T47D (cell line): ENCODE measurements around the gene SYPL1.

Source experiments
- DNase-seq, 2 experiments: peaks; one replicate each; pipeline versions ENCODE4 v3.0.0 to v3.0.0-alpha.2; 2011 to 2012; ENCODE audit warnings: low read depth in 1 of 2, low spot score in 1 of 2
- JUND ChIP-seq: IDR thresholded peaks from 2 replicates; pipeline ENCODE4 v1.6.1; 2012; ENCODE audit warnings: low read depth
- in situ Hi-C: cut with HindIII; loops from 2 replicates; pipeline ENCODE4 v1.10.0; 2016; ENCODE audit warnings: low sequenced_read_pairs, low pct_unique_long_range_greater_than_20kb

SYPL1 gene

DNA sequence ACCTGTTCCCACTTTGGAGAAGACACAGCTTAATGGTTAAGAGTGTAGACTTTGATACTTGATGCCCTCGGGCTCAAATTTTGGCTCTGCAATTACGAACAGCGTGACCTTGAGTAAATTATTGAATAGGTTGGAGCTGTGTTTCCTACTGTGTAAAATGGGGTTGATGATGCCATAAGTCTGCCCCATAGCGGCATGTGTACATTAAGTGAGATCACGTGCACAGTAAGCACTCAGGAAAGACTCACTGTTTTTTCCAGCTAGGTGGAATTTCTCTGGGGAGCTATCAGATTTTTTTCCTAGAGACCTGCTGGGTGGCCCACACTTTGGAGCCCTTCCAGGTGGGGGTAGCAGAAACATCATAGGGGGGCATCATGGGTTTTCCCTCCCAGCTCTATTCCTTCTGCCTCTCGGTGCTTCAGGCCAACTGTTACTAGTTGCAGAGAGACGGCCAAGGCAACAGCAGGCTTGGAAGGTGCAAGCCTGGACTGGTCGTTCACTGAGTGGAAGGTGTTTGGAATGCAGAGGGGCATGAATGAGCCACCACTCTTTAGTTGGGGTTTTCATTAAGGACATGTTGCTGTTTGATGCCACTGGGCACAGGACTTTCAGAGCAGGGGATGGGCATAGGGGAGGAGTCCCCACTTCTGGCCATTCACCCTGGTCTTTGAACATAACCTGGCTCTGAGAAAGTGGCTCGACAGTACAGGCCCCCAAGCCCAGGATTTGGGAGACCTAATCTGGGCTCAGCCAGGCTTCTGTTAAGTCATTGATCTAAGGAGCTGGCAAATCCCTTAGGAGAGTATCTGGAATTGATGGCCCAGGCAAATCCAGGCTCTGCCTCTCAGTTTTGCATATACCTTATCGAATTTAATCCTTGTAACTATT lies 64.0 kb downstream of the SYPL1 start:
- TF ChIP-seq JUND, result no peak
- in situ Hi-C loops, result no loop called here
- no peak for DNase-seq

DNA sequence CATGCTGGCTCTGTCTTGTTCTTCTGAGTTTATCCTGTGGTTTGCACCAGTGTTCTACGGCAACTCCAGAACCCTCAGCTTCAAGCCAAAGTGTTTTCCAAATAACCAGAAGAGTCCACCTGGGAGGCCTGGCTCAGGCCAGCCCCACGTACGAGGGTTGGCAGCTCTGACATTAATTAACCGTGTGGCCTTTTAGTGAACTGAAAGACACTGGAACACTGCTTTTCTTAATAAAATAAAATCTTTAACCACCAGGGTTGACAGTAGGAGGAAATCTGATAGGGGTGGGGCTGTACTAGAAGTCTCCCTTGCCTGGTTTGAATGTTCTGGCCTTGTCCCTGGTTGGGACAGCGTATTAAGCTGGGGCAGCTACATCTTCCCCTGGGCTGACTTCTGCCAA lies 64.9 kb downstream of the SYPL1 start:
- DNase-seq, result no peak
- TF ChIP-seq JUND, result no peak
- in situ Hi-C loops, result no loop called here

- no peak for TF ChIP-seq JUND
- DNase-seq, result no peak
- in situ Hi-C loops, result no loop called here
These were observed 66.5 kb downstream of the SYPL1 start for GRCh38 chr7:106045586-106045985.

GRCh38 chr7:106045139-106045538 lies 67.0 kb downstream of the SYPL1 start:
- TF ChIP-seq JUND, result no peak
- no peak for DNase-seq
- in situ Hi-C loops, result no loop called here

DNA sequence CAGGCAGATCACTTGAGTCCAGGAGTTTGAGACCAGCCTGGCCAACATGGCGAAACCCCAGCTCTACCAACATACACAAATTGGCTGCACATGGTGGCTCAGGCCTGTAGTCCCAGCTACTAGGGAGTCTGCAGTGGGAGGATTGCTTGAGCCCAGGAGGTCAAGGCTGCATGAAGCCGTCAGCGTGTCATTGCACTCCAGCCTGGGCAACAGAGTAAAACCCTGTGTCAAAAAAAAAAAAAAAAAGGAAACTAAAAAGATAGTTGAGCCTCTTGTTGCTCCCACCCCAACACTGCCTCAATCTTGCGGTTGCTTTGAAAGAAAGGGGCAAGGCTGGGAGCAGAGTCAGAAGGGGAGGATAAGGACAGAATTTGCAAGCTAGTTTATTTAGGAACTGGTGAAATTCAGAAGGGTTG lies 69.9 kb downstream of the SYPL1 start:
- in situ Hi-C loops, result no loop called here
- no peak for TF ChIP-seq JUND
- no peak for DNase-seq

DNA sequence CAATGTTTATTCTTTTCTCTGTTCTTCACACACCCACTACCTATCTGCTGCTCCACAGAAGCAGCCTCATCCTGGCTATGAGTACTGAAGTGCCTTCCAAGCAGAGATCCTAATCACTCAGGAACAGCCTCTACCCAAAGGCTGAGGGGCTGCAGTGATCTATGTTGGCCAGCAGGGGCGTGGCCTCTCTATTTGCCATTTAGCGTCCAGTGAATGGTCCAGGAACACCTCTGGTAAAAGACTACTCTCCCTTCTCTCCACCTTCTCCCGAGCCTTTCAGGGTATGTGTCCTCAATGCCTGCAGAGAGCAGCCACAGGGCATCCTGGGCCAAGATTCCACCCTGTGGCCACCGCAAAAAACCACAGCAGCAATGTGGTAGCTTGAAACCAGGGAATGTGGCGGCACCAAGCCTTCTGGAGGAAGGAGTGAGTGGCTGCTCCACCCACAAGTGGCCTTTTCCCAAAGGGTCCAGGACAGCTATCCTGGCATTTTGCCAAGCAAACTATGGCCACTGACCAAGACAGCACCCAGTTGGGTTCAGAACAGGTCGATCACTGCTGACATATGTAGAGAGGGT lies 70.9 kb downstream of the SYPL1 start:
- DNase-seq, result peak; percentile 23 to 65
- TF ChIP-seq JUND, result no peak
- in situ Hi-C loops, result no loop called here
